Body of pancreas (tissue), 4 donors: ENCODE measurements around the gene MTMR3.

ENCODE experiments used
- CTCF ChIP-seq, 7 experiments: fragments of 450-650 bp in 4 of 7; fragments of 200-600 bp in 3 of 7; sonication (generic) in 3 of 7; IDR thresholded peaks; one replicate each; pipeline ENCODE4 v1.5.1; 2016 to 2019; ENCODE audit warnings: antibody characterized with exemption in 7 of 7
- POLR2A ChIP-seq, 3 donors: fragments of 450-650 bp; IDR thresholded peaks; one replicate each; pipeline ENCODE4 v1.6.1; 2016; ENCODE audit warnings: antibody characterized with exemption in 3 of 3, mild to moderate bottlenecking in 2 of 3

GRCh38 chr22:30062259-30062658 lies 179.3 kb downstream of the MTMR3 start:
- TF ChIP-seq CTCF (IDR thresholded peaks at IDR 0.05), result no peak
- no peak for TF ChIP-seq POLR2A (IDR thresholded peaks at IDR 0.05)
